Stimulated activated CD4-positive, alpha-beta T cell treated with anti-CD3 and anti-CD28 coated beads, Interleukin-15, amount 100 ng/mL, for 24 hours (primary cell): ENCODE data around the gene TFIP11.

Source experiments
- DNase-seq: peaks from one replicate; pipeline ENCODE4 v3.0.0-alpha.2; 2020

Gene TFIP11

DNA sequence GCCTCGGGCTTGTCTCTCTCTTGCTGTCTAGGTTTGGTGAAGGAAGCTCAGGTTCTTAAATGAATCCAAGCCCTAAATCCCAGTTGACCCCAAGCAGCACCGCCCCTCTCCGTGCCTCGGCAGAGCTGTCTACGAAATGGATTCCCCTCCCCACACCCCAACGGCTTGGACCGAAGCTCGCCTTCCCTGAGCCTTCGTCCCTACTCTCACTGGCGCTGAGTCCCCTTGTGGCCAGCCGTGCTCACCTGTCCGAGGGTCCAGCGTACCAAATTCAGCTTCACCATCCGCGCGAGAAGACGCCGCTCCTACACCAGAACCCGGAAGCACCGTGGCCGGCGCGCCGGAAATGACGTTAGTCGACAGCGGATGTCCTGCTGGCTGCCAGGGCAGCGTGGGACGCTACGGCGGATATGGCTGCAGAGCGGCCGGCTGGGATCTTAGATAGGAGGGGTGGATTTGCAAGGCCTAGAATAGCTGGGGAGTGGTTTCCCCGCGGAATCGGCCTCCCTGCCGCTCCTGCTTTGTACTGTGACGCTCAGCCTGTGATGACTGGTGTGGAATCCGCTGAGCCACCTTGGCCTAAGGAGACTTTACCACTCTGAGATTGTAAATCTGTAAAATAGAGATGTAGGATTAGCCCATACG, at the start of gene TFIP11:
TSS of gene TFIP11 (minus strand) at position 325 of the 645 bp plus-strand sequence. CDS start 2,201 bp downstream, outside the sequence.
- DNase-seq, result peak; percentile 97

DNA sequence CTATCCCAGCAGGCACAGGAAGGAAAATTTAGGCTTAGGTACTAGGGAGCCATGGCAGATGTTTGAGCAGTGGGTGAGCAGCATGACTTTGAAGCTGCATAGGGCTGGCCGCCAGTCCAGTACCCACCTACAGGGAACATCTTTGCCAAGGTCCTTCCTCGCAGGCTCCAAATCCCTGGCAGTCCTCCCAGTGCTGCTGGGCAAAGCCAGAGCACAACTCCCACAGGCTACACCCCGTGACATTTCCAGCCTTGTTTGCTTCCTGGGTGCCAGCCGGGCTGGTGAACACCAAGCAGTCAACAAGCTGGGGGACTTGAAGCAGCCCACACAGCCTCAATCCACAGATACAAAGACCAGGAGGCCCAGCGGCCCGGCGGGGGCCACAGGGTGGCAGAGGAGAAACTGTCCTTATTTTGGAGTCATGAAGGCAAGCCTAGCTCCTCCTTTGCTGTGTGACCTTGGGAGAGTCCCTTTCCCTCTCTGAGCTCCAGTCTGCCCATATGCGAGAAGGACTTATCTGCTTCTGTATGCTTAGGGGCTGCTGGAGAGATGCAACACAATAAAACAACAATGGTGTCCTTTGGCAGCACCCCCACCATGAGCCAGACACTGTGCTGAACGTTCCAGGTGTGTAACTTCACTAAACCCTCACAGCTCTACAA, 49.6 kb upstream of the TFIP11 start:
- DNase-seq, result no peak

DNA sequence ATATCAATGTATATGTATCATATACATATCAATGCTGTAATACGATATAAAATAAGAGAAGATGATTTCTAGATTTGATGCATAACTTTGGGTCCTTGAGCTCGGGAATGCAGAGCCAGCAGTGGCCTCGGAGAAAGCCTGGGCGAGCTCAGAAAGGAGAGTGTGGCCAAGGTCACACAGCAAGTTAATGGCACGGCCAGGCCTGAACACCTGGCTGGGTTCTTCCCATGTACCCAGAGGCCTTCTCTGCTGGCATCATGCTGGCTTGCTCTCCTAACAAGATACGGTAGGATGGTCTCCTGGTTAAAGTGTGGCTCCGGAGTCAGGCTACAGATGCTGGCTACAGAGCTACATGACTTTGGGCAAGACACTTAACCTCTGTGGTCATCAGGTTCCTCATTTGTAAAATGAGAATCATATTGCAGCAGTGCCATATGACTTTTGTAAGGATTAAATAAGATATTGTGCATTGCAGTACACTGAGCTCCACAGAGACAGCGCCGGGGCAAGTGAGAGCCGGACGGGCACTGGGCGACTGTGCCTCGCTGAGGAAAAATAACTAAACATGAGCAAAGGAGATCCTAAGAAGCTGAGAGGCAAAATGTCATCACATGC, 47.8 kb upstream of the TFIP11 start:
- no peak for DNase-seq

DNA sequence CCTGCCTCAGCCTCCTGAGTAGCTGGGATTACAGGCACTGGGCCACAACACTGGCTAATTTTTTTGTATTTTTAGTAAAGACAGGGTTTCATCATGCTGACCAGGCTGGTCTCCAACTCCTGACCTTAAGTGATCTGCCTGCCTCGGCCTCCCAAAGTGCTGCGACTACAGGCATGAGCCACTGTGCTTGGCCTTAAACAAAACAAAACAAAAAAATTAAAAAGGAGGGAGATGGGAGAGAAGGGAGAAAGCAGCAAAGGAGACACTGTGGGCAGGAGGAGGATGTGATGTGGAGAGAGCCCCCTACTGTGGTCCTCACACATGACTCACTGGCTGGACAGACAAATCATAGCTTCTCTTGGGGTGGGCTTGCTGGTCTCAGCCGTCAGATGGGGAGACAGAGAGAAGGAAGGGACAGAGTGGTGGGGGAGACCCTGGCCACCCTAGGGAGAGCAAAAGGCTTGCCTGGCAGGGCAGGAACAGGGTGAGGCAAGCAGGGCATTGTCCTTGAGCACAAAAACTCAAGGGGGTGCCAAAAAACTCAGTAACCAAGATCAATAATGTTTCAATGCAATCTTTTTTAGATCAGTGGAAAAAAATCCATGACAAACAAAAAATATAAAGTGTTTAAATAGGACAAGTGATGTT, 46.1 kb upstream of the TFIP11 start:
- DNase-seq, result no peak

DNA sequence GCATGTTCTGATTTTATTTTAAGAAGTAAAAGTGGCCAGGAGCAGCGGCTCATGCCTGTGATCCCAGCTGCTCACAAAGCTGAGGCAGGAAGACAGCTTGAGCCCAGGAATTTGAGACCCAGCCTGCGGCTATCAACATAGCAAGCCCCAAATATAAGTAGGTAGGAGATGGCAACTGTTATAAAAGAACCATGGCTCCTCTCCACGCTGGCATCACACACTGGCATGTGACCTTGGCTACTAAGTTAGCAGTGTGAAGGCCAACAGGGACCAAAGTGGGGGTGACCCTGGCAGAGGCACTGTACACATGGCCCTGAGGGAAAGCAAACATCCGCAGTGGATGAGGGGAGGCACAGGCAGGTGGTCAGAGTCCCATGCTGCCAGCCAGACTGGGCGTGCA, 44.6 kb upstream of the TFIP11 start:
- no peak for DNase-seq

DNA sequence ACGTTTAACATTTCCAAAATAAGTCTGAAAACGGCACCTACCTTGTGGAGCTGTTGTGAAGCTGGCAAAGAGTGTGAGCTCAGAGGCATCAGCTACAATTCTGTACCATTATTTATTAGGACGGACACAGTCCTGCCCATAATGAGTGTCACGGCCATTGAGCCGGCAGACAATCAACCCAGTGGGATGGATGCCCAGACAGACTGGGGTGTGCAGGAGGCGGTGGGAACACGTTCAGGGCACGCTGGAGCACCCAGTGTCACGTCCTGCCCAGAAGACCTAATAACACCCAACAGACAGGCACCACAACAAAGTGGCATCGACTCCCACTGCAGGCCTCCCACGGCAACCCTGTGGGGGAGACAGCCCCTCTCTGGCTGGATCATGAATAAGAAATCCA, 43.2 kb upstream of the TFIP11 start:
- no peak for DNase-seq

DNA sequence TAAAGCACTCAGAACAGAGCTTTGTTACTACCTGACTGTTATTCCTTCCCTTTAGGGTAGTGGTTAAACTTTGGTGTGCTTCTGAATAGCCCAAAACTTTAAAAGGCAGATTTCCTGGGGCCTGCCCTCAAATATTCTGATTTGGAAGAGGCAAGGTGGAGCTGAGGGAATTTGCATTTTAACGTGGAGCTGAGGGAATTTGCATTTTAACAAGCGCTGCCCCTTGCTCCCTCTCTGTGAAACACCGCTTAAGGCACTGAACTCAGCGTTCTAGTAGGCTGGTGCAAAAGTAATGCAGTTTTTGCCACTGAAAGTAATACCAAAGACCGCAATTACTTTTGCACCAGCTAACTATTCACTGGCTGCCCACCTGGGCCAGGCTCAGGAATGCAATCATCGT, 42.7 kb upstream of the TFIP11 start:
- no peak for DNase-seq

DNA sequence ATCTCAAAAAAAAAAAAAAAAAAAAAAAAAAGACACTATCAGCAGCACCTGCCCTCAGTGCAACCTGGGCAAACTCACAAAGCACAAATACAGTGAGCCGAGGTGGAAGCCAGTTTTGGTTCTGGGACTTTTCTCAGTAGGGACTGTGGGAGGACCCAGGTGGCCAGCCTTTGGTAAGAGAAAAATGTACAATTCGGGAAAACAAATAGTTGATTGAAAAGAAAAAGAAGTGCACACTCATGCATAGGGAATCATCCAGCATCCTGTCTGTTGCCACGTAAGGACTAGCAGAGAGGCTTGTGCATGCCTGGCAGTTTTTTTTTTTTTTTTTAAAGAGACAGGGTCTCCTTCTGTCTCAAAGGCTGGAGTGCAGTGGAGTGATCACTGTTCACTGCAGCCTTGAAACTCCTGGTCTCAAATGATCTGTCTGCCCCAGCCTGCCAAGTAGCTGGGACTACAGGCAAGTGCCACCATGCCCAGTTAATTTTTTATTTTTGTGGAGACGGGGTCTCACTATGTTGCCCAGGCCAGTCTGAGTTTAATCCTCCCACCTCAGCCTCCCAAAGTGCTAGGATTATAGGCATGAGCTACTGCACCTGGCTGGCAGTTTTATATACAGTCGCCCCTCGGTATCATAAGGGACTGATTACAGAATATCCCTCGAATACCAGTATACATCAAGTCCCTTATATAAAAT, 40.9 kb upstream of the TFIP11 start:
- DNase-seq, result no peak

DNA sequence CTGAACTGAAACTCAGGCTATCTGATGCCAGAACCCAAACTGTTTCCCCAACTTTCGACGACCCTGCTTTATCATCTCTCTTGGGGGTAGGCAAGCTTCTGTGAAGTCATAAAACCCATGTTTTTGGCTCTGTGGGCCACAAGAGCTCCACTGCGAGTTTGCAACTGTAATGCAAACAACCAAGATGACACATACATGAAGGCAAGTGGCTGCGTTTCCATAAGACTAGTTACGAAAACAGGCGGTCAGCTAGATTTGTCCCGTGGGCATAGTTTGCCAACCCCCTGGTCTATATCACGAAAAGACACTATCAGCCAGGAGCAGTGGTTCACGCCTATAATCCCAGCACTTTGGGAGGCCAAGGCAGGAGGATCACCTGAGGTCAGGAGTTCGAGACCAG, 40.2 kb upstream of the TFIP11 start:
- DNase-seq, result no peak

DNA sequence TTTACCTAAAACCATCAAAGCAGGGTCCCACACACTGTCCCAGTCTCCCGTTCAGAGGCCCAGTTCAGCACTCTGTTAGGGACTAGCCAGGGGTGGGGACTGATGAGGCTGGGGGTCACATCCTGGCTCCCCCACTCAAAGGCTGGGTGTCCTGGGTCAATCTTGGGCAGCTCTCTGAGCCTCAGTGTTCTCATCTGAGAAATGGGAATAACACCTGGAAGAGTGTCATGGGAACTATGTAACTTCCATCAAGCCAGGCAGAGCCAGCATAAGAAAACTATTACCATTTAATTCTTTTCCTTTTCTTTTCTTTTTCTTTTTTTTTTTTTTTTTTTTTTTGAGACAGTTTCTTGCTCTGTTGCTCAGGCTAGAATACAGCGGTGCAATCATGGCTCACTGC, 39.3 kb upstream of the TFIP11 start:
- no peak for DNase-seq

DNA sequence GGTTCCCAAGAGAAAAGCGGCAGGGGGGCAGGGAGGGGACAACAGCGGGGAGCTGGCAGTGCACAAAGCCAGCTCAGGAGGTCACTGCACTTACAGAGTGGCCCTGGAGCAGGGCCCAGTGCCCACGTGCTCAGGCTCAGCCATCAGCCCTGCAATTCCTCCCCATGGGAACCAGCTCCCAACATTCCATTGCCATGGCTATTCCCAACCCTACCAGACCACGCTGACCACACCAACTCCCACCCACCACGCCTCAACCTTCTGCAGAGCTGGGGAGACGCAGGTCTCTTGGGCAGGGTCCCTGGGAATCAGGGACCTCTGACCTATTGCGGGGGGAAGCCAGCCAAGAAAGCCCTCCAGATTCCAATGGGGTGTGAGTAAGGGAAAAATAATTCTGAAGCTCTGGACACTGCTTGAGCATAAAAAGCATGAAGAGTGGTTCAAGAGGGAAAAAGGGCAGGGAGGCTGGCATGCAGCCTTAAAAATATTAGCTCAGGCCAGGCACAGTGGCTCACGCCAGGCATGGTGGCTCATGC, 38.3 kb upstream of the TFIP11 start:
- no peak for DNase-seq

DNA sequence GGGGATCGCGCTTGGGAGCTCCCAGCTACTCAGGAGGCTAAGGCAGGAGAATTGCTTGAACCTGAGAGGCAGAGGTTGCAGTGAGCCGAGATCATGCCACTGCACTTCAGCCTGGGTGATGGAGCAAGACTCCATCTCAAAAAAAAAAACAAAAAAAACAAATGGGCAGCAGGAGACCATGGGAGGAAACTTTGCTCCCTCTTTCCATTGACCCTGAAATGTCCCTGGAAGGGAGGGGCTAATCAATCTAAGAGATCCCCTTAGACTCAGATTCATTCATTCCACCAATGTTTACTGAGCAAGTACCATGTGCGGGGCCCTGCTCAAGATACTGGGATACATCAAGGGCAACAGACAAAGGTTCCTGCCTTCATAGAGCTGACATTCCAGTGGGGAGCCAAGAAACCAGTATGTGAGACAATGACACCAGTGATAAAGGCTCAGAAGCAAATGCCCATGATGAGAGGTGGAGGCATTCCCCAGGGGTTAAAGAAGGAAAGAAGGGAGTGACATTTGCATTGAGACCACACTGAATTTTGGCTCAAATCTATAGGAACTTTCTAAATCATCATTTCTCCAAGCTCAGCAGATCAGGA, 37.7 kb upstream of the TFIP11 start:
- DNase-seq, result no peak

DNA sequence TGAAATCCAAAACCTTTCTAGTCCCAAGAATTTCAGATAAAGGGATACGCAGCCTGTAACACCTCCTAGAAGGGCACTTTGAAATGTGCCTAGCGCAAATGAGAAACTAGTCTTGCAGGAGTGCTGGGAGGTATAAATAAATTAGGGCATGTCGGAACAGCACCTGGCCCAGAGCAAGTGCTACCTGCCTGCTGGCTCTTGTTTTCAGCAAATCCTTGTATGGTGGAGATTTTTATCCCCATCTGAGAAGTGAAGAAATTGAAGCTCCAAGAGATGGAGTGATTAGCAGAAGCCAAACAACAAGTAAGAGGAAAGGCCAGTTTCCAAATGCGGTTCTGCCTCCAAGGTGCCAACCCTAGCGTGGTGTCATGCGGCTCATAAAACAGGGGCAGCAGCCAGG, 36.7 kb upstream of the TFIP11 start:
- no peak for DNase-seq

DNA sequence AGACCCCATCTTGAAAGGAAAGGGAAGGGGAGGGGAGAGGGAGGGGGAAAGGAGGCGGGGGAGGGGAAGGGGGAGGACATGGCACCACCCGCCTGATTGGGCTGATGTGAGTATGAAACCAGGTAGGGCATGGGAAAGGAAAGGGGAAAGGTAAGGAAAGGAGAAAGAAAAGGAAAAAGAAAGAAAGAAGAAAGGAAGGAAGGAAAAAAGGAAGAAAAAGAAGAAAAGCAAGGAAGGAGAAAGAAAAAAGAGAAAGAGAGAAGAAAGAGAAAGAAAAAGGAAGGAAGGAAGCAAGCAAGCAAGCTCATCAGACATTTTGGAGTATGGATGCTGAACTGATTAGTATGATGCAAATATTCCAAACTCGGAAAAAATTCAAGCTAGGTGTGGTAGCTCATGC, 36.0 kb upstream of the TFIP11 start:
- no peak for DNase-seq

DNA sequence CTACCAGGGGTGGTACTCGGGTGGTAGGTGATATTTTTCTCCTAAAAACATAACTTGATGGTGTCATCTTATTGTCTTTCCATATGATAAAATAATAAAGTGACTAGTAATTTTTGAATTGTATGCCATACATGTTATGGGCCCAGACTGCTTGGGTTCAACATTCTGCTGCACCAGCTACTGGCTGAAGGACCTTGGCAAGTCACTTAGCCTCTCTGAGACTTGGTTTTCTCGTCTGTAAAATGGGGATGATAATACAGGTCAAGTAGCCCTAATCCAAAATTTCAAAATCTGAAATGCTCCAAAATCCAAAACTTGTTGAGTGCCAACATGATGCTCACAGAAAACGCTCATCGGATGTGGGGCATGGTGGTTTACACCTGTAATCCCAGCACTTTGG, 35.6 kb upstream of the TFIP11 start:
- DNase-seq, result no peak

DNA sequence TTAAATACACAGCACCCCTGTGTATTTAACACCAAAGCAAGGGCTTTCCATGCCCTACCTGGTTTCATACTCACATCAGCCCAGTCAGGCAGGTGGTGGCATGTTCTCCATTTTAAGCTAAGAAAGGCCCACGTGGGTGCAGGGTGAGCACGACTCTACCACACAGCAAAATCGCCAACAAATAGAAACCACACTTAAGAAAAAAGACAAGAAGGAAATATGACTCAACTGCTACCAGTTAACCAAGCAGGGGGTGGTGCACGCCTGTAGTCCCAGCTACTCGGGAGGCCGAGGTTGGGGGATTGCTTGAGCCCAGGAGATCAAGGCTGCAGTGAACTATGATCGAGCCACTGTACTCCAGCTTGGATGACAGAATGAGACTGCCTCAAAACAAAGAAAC, 35.2 kb upstream of the TFIP11 start:
- peak; percentile 47 for DNase-seq

DNA sequence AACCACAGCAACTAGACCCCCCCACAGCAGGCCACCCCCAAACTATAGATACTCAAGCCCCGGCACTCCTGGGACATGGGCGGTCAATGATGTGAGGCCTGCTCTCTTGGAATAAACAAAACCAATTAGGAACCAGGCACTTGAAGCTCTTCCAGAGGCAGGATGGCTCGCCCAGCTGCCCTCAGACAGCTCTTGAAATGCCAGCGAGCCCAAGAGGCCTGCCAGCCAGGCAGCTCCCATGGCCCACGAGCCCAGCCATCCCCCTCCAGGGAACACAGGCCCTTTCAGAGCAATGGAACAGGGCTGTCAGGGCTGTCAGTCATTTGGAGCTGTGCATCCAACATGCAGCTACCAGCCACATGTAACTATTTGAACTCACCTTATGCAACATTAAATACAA, 34.0 kb upstream of the TFIP11 start:
- no peak for DNase-seq

DNA sequence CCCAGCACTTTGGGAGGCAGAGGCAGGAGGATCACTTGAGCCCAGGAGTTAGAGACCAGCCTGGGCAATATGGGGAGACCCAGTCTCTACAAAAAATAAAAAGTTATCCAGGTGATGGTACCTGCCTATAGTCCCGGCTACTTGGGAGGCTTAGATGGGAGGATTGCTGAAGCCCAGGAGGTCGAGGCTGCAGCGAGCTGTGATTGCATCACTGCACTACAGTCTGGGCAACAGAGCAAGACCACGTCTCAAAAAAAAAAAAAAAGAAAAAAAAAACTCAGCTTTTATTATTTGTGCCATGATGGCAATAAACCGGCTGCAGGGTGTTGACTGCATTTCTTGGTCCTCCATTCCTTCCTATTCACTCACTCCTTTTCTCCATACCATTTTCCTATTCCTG, 33.6 kb upstream of the TFIP11 start:
- DNase-seq, result no peak

DNA sequence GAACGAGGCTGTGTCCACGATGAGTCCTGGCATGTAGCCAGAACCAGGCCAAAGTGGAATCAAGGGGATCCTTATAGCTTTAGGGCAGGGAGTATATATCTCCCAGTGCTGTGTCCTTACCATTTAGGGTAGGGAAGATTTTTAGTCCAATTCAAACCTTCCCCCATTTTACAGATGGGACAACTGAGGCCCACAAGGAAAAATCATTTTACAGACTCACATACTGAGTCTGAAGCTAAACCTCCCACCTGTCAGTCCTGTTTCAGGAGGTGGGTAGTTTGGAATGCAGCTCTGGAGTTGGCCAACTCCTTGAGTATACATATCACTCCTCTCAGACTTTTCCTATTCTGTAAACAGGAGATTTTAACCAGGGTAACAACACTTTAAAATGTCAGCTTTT, 33.1 kb upstream of the TFIP11 start:
- no peak for DNase-seq

DNA sequence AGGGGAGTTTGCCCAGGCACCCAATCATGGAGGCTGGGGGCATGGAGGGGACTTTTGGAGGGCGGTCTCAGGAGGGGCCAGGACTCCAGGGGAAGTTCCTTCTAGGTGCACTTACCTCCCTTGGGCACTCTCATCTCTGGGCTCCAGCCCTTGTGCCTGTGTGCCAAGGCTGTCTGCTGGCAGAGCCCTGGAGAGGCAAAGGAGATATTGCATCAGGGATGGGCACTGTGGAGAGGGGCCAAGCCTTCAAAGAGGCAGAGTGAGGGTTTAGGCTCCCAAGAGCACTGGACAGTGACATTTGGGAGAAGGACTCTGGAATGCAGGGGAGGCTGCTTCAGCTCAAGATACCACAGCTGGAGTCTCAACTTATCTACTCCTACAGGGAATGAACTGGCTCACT, 32.2 kb upstream of the TFIP11 start:
- no peak for DNase-seq

DNA sequence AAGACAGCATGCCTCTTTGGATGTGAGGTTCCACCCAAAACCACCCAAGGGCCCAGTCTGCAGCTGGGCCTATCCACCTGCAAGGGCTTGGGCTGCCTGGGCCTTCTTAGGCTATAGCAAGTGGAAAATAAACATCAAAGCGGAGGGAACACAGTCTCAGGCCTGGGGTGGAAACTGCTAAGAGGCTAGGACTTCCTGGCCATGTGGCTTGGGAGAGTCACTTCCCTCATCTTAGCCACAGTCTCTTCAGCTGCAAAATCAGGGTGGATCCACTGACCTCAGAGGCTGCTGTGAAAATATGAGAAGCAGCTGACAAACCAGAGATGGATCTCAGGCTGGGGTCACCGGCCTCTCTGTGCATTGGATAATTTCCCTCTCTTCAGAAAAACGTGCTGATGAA, 30.6 kb upstream of the TFIP11 start:
- no peak for DNase-seq

DNA sequence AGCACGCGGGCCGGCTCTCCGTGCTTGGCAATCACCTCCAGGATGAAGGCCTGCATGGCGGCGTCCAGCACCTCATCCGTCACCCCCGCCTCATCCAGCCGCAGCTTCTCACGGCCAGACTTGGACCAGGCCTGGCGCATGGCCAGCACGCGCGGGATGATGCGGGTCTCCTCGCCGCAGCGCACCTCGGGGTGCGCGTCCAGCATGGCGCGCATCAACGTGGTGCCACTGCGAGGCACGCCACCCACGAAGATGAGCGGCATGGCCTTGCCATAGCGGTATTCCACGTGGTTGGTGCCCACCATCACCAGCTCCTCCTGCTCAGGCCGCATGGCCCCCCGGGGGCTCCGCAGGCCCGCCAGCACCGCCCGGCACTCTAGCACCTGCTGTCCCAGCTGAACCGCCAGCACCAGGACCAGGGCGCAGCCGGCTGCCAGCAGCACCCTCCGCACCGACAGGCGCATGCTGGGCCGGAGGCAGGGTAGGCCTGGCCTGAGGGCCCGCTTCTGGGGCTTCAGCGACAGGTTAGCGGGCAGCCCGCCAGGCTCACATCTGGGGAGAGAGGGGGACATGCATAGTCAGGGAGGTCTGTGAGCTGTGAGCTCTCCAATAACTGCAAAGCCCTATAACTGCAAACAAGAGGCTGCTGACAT, 29.0 kb upstream of the TFIP11 start:
- DNase-seq, result no peak
